ENCODE results near the gene PDE6H.

DNA sequence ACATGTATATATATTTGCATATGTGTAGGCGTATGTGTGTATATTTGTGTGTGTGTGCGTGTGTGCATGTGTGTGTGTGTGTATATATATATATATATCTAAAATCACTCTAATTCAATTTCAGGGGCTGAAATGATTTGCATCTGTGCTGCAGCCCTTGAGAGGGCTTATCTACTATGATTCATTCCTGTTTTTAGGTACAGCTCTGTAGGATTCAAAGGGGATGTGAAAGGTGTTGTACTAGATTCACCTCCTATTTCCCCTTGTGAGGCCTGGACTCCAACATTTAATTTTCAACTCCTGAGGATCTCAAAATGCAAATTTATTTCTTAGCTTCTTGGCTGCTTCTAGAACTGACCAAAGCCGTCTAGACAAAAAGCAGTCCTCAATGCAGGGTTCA is 45.6 kb upstream of the PDE6H start:
- TF ChIP-seq POLR2AphosphoS5 (IDR thresholded peaks at IDR 0.05; ENCODE audit: low read depth, low read length) (no peak), CTCF (IDR thresholded peaks at IDR 0.05) (no peak), TCF7L2 (IDR thresholded peaks at IDR 0.05; ENCODE audit: low read depth, low read length) (no peak)
